Myocyte (in vitro differentiated cells): ENCODE data around the gene GPR32. TPM values are rescaled to one million over a fixed set of nuclear protein-coding genes. Genes with fewer than 3 reads are reported as not detected.
"Not testable (repeated sequence)": the region's sequence is repeated elsewhere in the genome, so short reads cannot be mapped to it uniquely, and the experiment has no call there.

Experiments
- DNase-seq: peaks from one replicate; pipeline ENCODE4 v3.0.0-alpha.2; 2012; ENCODE audit warnings: low read depth
- polyA plus RNA-seq: library from polyadenylated mRNA; unstranded; fragments of >200 nt; gene quantifications from one replicate; pipeline ENCODE4 v1.2.1, GENCODE V29; 2012; ENCODE audit warnings: missing spikeins
- total RNA-seq: library from RNA; depleted of rRNA; stranded (reverse); fragments of >200 nt; gene quantifications from 2 replicates; pipeline ENCODE4 v1.2.3, GENCODE V29; 2014

GPR32 gene, protein sequence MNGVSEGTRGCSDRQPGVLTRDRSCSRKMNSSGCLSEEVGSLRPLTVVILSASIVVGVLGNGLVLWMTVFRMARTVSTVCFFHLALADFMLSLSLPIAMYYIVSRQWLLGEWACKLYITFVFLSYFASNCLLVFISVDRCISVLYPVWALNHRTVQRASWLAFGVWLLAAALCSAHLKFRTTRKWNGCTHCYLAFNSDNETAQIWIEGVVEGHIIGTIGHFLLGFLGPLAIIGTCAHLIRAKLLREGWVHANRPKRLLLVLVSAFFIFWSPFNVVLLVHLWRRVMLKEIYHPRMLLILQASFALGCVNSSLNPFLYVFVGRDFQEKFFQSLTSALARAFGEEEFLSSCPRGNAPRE
- not detected in 2 replicates for total RNA-seq
- not detected for polyA plus RNA-seq

- not testable (repeated sequence) for DNase-seq
Measured at GRCh38 chr19:50770164-50770563, at the start of gene GPR32. GPR32 (plus strand) TSS chr19:50770464; CDS start chr19:50770601, 137 bp downstream.

GRCh38 chr19:50720921-50721381 lies 49.3 kb upstream of the GPR32 start:
- DNase-seq = peak; percentile 72

DNA sequence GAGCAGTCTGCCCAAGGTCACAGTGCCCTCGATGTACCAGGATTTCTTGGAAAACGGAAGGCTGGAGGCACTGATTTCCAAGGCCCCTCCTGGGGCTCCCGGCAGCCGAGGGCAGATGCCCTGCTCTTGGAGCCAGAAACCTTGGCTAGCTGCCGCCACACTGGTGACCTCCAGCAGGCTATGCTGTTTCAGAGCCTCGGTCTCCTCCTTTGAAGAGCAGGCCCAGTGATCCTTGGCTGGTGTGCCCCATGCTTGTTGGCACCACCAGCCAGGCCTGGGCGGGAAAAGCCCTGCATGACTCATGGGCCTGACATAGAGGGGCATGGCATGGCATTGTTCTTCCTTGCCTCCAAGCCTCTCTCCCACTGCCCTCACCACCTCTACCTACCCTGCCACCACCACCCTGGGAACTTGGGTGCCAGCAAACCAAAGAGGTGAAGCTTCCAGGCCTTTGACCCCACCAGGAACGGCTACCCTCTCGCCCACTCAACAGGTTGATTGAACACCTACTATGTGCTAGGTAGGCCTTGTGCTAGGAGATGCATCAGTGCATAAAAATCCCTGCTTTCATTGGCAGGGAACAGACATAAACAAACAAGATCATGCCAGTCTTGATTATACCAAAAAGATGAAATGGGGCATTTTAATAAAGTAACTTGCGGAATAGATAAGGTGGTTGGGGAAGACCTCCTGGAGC lies 48.7 kb upstream of the GPR32 start:
- DNase-seq = peak; percentile 45

DNA sequence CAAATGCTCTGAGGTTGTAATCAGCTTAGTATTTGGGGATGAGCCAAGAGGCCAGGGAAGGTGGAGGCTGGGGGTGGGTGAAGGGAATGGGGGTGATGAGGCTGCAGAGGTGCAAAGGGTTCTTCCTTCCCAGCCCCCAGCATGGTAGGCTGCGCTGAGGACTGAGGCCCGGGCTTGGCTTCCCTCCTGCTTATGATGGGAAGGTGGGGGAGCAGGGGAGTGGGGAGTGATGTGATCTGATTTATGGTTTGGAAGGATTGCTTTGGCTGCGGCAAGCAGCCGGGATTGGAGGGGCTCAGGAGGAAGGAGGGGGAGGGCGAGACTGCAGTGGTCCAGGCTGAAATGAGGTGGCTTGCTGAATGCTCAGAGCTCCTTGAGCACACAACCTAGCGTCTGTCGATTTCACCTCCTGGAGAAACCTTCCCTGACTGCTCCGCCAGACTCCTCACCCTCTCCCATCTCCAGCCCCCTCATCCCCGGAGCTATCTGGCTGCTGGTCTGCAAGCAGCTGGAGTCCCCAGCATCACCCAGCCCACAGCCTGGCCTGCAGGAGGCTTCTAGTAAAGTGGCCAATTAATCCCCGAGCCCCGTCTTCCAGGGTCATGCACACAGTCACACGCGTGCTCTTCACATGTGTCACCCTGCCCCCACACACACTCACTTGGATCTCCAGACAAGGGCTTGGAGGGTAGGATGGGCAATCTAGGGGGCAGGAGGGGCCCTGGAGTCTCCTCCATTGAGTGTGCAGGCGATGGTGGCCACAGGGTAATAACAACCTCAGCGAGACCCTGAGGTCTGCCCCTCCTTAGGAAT lies 47.9 kb upstream of the GPR32 start:
- DNase-seq = no peak

DNA sequence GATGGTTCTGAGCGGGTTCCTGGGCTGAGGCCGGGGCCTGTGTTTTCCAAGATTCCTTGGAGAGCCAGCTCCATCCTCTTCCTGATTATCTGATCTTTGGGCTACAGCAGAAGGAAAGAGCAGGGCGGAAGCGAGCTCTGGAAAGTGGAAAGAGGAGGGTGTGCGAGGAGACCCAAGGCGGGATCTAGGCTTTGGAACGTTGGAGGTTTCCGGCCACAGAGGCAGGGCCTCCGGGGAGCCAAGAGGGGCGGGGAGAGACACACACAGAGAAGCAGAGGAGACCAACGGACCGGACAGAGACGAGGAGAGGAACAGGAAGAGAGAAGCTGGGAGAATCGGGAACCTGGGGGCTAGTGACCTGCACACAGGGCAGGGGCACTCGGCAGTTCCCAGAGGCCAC lies 47.2 kb upstream of the GPR32 start, which contains the start of gene CLEC11A:
CLEC11A (plus strand) TSS at position 296 of the 400 bp plus-strand sequence. CDS start 162 bp downstream, outside the sequence.
- DNase-seq = peak; percentile 55

DNA sequence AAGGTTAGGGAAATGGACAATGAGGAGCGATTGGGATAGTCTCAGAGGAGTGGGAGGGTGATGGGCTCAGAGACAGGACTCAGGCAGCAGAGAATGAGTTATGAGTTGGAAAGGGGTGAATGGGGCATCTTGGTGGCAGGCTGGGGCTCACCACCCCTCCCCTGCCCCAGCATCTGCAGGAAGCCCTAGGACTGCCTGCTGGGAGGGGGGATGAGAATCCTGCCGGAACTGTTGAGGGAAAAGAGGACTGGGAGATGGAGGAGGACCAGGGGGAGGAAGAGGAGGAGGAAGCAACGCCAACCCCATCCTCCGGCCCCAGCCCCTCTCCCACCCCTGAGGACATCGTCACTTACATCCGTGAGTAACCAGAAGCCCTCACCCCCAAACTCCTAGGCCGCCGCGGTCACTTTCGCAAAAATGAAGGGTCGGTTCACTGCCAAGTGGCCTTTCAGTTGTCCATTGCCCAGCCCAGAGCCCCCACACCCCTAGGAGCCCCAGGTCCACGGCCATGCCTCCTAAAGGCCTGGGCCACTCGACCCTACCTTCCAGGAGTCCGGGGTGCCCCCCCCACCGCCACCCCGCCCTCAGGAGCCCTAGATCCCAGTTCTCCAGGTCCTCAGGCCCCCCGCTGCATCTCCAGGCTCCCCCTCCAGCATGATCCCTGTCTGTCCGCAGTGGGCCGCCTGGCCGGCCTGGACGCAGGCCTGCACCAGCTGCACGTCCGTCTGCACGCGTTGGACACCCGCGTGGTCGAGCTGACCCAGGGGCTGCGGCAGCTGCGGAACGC lies 46.3 kb upstream of the GPR32 start:
- no peak for DNase-seq

GRCh38 chr19:50724522-50725217 lies 45.6 kb upstream of the GPR32 start:
- DNase-seq = peak; percentile 100

- peak; percentile 38 for DNase-seq
Measured at GRCh38 chr19:50725218-50725910, 44.9 kb upstream of the GPR32 start.

- no peak for DNase-seq
Measured at GRCh38 chr19:50725911-50726230, 44.4 kb upstream of the GPR32 start.

- DNase-seq = no peak
Measured at GRCh38 chr19:50728084-50728737, 42.1 kb upstream of the GPR32 start.

DNA sequence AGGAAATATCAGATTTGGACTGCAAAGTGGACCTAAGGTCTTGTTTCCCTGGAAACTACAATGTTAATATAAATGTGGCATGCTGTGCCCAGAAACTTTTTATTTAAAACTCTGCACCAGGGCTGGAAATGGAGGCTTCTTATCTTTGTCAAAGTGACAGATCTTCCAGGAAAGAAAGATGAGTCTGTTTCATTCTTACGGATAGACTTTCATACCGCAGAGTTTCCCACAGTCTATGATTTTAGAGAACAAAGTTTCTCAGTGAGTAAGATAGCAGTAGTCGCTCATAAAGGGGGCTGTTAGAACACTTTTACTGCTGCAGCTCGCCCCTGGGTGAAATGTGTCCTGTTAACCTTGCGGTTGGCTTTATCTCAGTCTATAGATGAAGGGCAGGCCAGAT lies 40.4 kb upstream of the GPR32 start:
- no peak for DNase-seq

- DNase-seq = no peak
Measured at GRCh38 chr19:50735869-50736268, 34.4 kb upstream of the GPR32 start.

GRCh38 chr19:50736338-50736737 lies 33.9 kb upstream of the GPR32 start:
- no peak for DNase-seq

- no peak for DNase-seq
Measured at GRCh38 chr19:50739132-50739913, 30.9 kb upstream of the GPR32 start.

GRCh38 chr19:50739914-50740426 lies 30.3 kb upstream of the GPR32 start:
- DNase-seq = no peak

GRCh38 chr19:50741179-50741933 lies 28.9 kb upstream of the GPR32 start:
- no peak for DNase-seq

DNA sequence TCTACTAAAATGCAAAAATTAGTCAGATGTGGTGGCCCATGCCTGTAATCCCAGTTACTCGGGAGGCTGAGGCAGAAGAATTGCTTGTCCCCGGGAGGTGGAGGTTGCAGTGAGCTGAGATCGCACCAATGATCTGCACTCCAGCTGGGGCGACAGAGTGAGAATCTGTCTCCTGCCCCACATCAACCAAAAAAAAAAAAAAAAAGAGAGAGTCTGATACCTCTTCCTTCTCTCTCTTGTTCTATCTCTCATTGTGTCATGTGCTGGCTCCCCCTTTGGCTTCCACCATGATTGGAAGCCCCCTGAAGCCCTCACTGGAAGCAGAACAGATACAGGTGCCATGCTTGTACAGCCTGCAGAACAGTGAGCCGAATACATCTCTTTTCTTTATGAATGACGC lies 26.7 kb upstream of the GPR32 start:
- DNase-seq = no peak
